Neural cell (in vitro differentiated cells): Measurements from ENCODE around the gene SNX22. TPM values are rescaled to one million over a fixed set of nuclear protein-coding genes. Genes with fewer than 3 reads are reported as not detected.

ENCODE experiments used
- H2AFZ ChIP-seq: fragments of 200-600, 300-800 bp; sonication (generic), shearing (Covaris generic); 2 replicates; pipeline ENCODE4 v1.6.0; 2014; ENCODE audit warnings: low read depth, mild to moderate bottlenecking, antibody characterized with exemption, low read length, moderate library complexity
- H3F3A ChIP-seq: fragments of 200-600 bp; shearing (Covaris generic); 2 replicates; pipeline ENCODE4 v1.6.1; 2016; ENCODE audit warnings: mild to moderate bottlenecking, moderate library complexity, mixed read lengths, antibody characterized with exemption, low read length; ENCODE audit not compliant: insufficient read depth, poor library complexity, severe bottlenecking
- H3K27ac ChIP-seq: fragments of 200-600, 300-800 bp; sonication (generic), shearing (Covaris generic); 2 replicates; pipeline ENCODE4 v1.5.1; 2014; ENCODE audit warnings: mild to moderate bottlenecking, low read length, moderate library complexity
- H3K27me3 ChIP-seq: fragments of 300-800, 200-600 bp; sonication (generic), shearing (Covaris generic); 2 replicates; pipeline ENCODE4 v1.6.0; 2014; ENCODE audit warnings: mild to moderate bottlenecking, low read depth, low read length, moderate library complexity; ENCODE audit not compliant: insufficient read depth
- H3K36me3 ChIP-seq: fragments of 300-800, 200-600 bp; sonication (generic), shearing (Covaris generic); 2 replicates; pipeline ENCODE4 v1.5.1; 2014; ENCODE audit warnings: mild to moderate bottlenecking, antibody characterized with exemption, low read length, moderate library complexity; ENCODE audit not compliant: insufficient read depth
- H3K4me2 ChIP-seq: fragments of 300-800, 200-600 bp; sonication (generic), shearing (Covaris generic); 2 replicates; pipeline ENCODE4 v1.6.0; 2014; ENCODE audit warnings: mild to moderate bottlenecking, low read length
- H3K4me3 ChIP-seq: fragments of 300-800, 200-600 bp; sonication (generic), shearing (Covaris generic); 2 replicates; pipeline ENCODE4 v1.5.1; 2014; ENCODE audit warnings: mild to moderate bottlenecking, low read length, moderate library complexity
- H3K79me2 ChIP-seq: fragments of 200-600 bp; shearing (Covaris generic); replicated peaks from 2 replicates; pipeline ENCODE4 v1.6.0; 2014; ENCODE audit warnings: mild to moderate bottlenecking, low read length, moderate library complexity; ENCODE audit not compliant: insufficient read depth
- H3K9ac ChIP-seq: fragments of 300-800, 200-600 bp; sonication (generic), shearing (Covaris generic); 2 replicates; pipeline ENCODE4 v1.6.1; 2016; ENCODE audit warnings: mild to moderate bottlenecking, low read length, mixed read lengths
- H3K9me2 ChIP-seq: fragments of 200-600 bp; shearing (Covaris generic); 2 replicates; pipeline ENCODE4 v1.6.1; 2016; ENCODE audit warnings: mild to moderate bottlenecking, low read length, mixed read lengths; ENCODE audit not compliant: insufficient read depth
- H3K9me3 ChIP-seq: fragments of 200-600, 300-800 bp; sonication (generic), shearing (Covaris generic); 2 replicates; pipeline ENCODE4 v1.6.1; 2016; ENCODE audit warnings: mild to moderate bottlenecking, mixed run types, low read length, moderate library complexity, mixed read lengths
- H4K20me1 ChIP-seq: fragments of 200-600 bp; shearing (Covaris generic); 2 replicates; pipeline ENCODE4 v1.6.1; 2016; ENCODE audit warnings: mild to moderate bottlenecking, mixed run types; ENCODE audit not compliant: insufficient read depth
- CTCF ChIP-seq: fragments of 450-650 bp; IDR thresholded peaks from 2 replicates; pipeline ENCODE4 v1.5.1; 2014; ENCODE audit warnings: antibody characterized with exemption, mild to moderate bottlenecking, moderate library complexity; ENCODE audit not compliant: poor library complexity, severe bottlenecking
- EP300 ChIP-seq: fragments of 450-650 bp; conservative IDR thresholded peaks from 2 replicates; pipeline ENCODE4 v1.6.1; 2014; ENCODE audit warnings: antibody characterized with exemption, mild to moderate bottlenecking, moderate library complexity; ENCODE audit not compliant: poor library complexity, severe bottlenecking
- EZH2 ChIP-seq: fragments of 200-600, 300-800 bp; shearing (Covaris generic), sonication (generic); IDR thresholded peaks from 2 replicates; pipeline ENCODE4 v1.6.1; 2014; ENCODE audit warnings: antibody characterized with exemption, low read length, borderline replicate concordance, mild to moderate bottlenecking; ENCODE audit not compliant: insufficient read depth, poor library complexity, severe bottlenecking
- MXI1 ChIP-seq: fragments of 450-650 bp; conservative IDR thresholded peaks from 2 replicates; pipeline ENCODE4 v1.6.1; 2014; ENCODE audit warnings: antibody characterized with exemption, mild to moderate bottlenecking; ENCODE audit not compliant: poor library complexity, severe bottlenecking
- POLR2AphosphoS5 ChIP-seq: IDR thresholded peaks from 2 replicates; pipeline ENCODE4 v1.6.1; 2012
- RAD21 ChIP-seq: fragments of 450-650 bp; conservative IDR thresholded peaks from 2 replicates; pipeline ENCODE4 v1.6.1; 2014; ENCODE audit warnings: antibody characterized with exemption, mild to moderate bottlenecking, moderate library complexity
- SMC3 ChIP-seq: fragments of 450-650 bp; conservative IDR thresholded peaks from 2 replicates; pipeline ENCODE4 v1.6.1; 2014; ENCODE audit warnings: antibody characterized with exemption, mild to moderate bottlenecking, moderate library complexity; ENCODE audit not compliant: poor library complexity
- TAF1 ChIP-seq: IDR thresholded peaks from 2 replicates; pipeline ENCODE4 v1.6.1; 2012; ENCODE audit warnings: low read depth
- polyA plus RNA-seq: library from polyadenylated mRNA; depleted of rRNA; stranded (reverse); fragments of >200 nt; gene quantifications from 2 replicates; pipeline ENCODE4 v1.2.3, GENCODE V29; 2014
- TF ChIP-seq, protein P1 (sequence below): IDR thresholded peaks from 2 replicates; pipeline ENCODE4 v1.6.1; 2012; ENCODE audit warnings: borderline replicate concordance

Gene SNX22
- polyA plus RNA-seq, 1 donor from 2014 or later: 0.73 TPM

DNA sequence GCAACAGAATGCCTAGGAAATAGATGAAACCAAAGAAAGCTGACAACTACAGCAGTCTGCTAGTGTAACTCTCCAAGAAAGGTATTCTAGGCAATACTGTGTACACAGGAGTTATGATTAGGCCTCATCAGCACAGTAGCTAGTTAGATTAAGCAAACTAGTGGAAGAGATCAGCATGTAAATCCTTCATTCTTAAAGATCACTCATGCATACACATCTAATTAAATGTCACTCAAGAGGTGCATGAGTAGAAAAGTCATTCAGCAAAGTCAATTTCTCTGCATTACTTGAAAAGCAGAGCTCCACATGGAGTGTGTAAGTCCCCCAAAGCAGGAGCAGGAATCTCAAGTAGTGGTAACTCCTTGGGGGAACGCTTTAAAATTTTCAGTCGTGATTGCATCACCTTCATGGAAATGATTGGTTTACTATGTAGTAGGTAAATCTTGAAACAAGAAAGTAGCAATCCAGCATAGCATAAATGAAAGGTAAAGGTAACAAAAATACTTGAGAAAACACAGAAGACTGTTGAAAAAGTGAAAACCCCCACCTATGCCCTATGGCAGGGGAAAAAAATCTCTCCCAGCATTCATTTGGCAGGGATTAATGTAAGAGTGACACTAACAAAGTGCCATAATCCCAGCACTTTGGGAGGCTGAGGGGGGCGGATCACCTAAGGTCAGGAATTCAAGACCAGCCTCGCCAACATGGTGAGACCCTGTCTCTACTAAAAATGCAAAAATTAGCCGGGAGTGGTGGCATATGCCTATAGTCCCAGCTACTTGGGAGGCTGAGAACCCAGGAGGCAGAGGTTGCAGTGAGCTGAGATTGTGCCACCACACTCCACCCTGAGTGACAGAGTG, 40.7 kb downstream of the SNX22 start:
- Histone ChIP-seq H3K9me2 (no peaks in the 10 kb centered on the region), H3F3A (no peaks in the 10 kb centered on the region), H3K9ac (no peak overlapping the region), H3K27ac (no peak overlapping the region), H3K4me3 (no peak overlapping the region), H3K79me2 (no peaks in the 10 kb centered on the region), H3K36me3 (no peaks in the 10 kb centered on the region), H3K27me3 (no peaks in the 10 kb centered on the region), H2AFZ (no peak overlapping the region), H4K20me1 (no peaks in the 10 kb centered on the region), H3K9me3 (no peaks in the 10 kb centered on the region), H3K4me2 (no peak overlapping the region)
- TF ChIP-seq POLR2AphosphoS5 (no peak), EP300 (no peak), CTCF (no peak), SMC3 (no peak), RAD21 (no peak), MXI1 (no peak), TAF1 (no peak), EZH2 (no peak)
- TF ChIP-seq, protein P1, sequence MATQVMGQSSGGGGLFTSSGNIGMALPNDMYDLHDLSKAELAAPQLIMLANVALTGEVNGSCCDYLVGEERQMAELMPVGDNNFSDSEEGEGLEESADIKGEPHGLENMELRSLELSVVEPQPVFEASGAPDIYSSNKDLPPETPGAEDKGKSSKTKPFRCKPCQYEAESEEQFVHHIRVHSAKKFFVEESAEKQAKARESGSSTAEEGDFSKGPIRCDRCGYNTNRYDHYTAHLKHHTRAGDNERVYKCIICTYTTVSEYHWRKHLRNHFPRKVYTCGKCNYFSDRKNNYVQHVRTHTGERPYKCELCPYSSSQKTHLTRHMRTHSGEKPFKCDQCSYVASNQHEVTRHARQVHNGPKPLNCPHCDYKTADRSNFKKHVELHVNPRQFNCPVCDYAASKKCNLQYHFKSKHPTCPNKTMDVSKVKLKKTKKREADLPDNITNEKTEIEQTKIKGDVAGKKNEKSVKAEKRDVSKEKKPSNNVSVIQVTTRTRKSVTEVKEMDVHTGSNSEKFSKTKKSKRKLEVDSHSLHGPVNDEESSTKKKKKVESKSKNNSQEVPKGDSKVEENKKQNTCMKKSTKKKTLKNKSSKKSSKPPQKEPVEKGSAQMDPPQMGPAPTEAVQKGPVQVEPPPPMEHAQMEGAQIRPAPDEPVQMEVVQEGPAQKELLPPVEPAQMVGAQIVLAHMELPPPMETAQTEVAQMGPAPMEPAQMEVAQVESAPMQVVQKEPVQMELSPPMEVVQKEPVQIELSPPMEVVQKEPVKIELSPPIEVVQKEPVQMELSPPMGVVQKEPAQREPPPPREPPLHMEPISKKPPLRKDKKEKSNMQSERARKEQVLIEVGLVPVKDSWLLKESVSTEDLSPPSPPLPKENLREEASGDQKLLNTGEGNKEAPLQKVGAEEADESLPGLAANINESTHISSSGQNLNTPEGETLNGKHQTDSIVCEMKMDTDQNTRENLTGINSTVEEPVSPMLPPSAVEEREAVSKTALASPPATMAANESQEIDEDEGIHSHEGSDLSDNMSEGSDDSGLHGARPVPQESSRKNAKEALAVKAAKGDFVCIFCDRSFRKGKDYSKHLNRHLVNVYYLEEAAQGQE: no peak

DNA sequence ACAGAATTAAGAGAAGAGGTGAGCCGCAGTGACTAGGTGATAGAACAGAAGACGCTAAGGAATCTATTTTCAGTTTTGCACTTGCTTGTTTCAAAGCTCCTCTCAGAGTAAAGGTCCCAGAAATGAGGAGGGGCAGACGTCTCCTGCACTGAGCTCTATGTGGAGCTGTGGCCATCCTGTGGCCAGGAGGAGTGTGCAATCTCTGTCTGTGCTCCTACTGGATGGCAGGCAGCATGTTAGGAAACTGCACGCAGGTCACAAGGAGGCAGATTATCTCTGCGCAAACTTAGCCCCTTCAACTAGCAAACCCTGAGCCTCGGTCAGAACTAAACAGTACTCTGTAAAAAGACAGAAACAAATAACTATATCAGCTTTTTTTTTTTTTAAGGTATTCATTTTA, 42.4 kb downstream of the SNX22 start:
- no peaks in the 10 kb centered on the region for H3K79me2 ChIP-seq
- H3K9me2 ChIP-seq: no peaks in the 10 kb centered on the region
- H3K36me3 ChIP-seq: no peaks in the 10 kb centered on the region
- no peak overlapping the region for H3K4me3 ChIP-seq
- H3K27ac ChIP-seq: no peak overlapping the region
- no peaks in the 10 kb centered on the region for H3K9me3 ChIP-seq
- H3F3A ChIP-seq: no peaks in the 10 kb centered on the region
- no peak overlapping the region for H3K9ac ChIP-seq
- no peak overlapping the region for H2AFZ ChIP-seq
- TF ChIP-seq, protein P1: no peak
- TF ChIP-seq EZH2: no peak
- TF ChIP-seq RAD21: no peak
- TF ChIP-seq SMC3: no peak
- no peak for TF ChIP-seq MXI1
- no peak for TF ChIP-seq EP300
- TF ChIP-seq TAF1: no peak
- no peak for TF ChIP-seq POLR2AphosphoS5
- TF ChIP-seq CTCF: no peak
- no peaks in the 10 kb centered on the region for H4K20me1 ChIP-seq
- H3K4me2 ChIP-seq: no peak overlapping the region
- no peaks in the 10 kb centered on the region for H3K27me3 ChIP-seq
